CD4-positive, alpha-beta T cell treated with Interferon gamma for 1 hour (primary cell): ENCODE measurements around the gene SLC25A34.

Experiments used
- DNase-seq: peaks from one replicate; pipeline ENCODE4 v3.0.0-alpha.2; 2020

SLC25A34 gene

GRCh38 chr1:15786581-15786980 is 50.5 kb downstream of the SLC25A34 start:
- DNase-seq, result no peak

- peak; percentile 3 for DNase-seq
These were observed 52.7 kb downstream of the SLC25A34 start for GRCh38 chr1:15788624-15789301.
